GM12801 (cell line): ENCODE results near the gene ZNF143.

Experiments used
- CTCF ChIP-seq: IDR thresholded peaks from one replicate; pipeline ENCODE4 v1.5.1; 2011; ENCODE audit warnings: control low read depth; ENCODE audit not compliant: insufficient read length; ENCODE audit errors: extremely low read depth

Gene ZNF143

GRCh38 chr11:9489080-9489765 is 28.4 kb downstream of the ZNF143 start:
- no peak for TF ChIP-seq CTCF

- TF ChIP-seq CTCF, result no peak
These were observed 29.6 kb downstream of the ZNF143 start for GRCh38 chr11:9490376-9490775.

GRCh38 chr11:9493492-9493891 is 32.7 kb downstream of the ZNF143 start:
- TF ChIP-seq CTCF, result no peak

- TF ChIP-seq CTCF, result no peak
These were observed 33.5 kb downstream of the ZNF143 start for GRCh38 chr11:9494316-9494715.

- no peak for TF ChIP-seq CTCF
These were observed 35.1 kb downstream of the ZNF143 start for GRCh38 chr11:9495803-9496514.

- TF ChIP-seq CTCF, result no peak
These were observed 37.8 kb downstream of the ZNF143 start for GRCh38 chr11:9498457-9499078.

- peak; percentile 97 for TF ChIP-seq CTCF
These were observed 45.9 kb downstream of the ZNF143 start for GRCh38 chr11:9506489-9507276.
